Head of caudate nucleus (tissue), 42 donors: Measurements from ENCODE around the gene TLNRD1.

ENCODE experiments used
- DNase-seq, 42 donors: peaks; one replicate each; pipeline versions ENCODE4 v3.0.0 to v3.0.0-alpha.2; 2020 to 2021; ENCODE audit warnings: mixed read lengths in 7 of 42
- intact Hi-C: fragments of 100-400 bp; cut with DNase I; formaldehyde crosslinking; loops from one replicate; pipeline ENCODE4 v1.15.0; 2022

Gene TLNRD1

DNA sequence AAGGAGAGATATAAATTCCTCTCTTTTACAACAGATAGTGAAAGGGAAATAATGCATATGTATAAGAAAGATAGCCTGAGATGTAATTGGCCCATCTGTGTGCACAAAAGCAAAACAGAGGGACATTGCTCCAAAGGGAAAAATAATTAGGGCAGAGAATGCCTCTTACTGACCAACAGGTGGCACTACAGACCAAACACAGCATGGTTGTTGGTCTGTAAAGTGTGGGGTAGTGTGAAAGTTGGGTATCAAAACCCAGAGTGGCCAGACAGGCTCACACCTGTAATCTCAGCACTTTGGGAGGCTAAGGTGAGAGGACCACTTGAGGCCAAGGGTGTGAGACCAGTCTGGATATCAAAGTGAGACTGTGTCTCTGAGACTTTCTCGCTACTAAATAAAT, 4.5 kb upstream of the TLNRD1 start:
- no peak for DNase-seq
- intact Hi-C loops: loop anchor here (5.0 to 10.0 kb wide), 2 partner anchors 101 to 269 kb away; no protein-coding TSS in a partner anchor

DNA sequence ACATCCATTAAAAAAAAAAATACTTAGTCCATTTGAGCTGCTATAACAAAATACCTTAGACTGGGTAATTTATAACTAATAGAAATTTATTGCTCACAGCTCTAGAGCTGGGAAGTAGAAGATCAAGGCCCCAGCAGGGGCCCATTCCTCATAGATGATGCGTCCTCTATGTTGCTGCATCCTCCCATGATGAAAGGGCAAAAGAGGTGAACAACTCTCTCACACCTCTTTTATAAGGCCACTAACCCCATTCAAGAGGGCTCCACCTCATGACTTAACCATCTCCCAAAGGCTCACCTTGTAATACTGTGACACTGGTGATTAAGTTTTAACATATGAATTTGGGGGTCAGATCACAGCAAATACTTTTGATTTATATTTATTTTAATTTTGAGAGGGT, 3.0 kb upstream of the TLNRD1 start:
- intact Hi-C loops: loop anchor here (5.0 to 10.0 kb wide), 2 partner anchors 100 to 267 kb away; no protein-coding TSS in a partner anchor

DNA sequence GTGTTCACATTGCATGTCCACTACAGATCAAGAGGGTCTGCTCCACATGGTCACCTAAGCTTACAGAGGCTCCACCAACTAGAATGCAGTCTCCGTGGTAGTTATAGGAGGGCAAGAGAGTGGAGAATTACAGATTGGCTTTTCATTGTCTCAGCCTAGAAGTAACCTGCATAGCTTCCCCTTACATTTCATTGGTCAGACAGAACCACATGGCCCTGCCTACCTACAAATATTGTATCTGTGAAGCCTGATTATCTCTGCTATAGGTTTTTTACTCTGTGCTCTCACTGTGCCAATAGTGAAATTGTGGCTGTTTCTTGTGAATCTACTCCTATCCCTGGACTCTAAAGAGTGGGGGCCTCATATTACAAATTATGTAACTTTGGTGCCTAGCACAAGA, 2.5 kb upstream of the TLNRD1 start:
- DNase-seq: no peak
- intact Hi-C loops: loop anchor here (5.0 to 10.0 kb wide), 2 partner anchors 99 to 267 kb away; no protein-coding TSS in a partner anchor

More for the DNA sequence above, 3.0 kb upstream of the TLNRD1 start:
- DNase-seq: no peak

DNA sequence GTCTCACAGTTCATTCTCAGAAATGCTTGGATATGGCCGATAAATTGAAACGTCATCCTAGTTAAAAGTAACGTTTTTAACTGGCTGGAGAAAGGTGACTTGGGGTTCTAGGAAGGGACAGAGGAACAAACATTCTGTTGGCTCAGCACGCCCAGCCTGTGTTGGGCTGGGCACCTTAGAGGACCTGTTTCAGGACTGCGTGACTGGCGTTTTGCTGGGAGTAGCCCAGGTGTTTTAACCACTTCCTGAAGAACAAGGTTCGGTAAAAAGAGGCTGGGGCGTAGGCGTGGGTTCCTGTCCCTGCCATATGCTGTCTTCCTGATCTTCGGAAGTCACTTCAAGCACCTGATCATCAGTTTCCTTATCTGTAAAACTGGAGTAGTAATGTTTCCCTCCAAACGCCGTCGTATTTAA, 1.1 kb upstream of the TLNRD1 start:
- intact Hi-C loops: loop anchor here (5.0 to 10.0 kb wide), 3 partner anchors 55 to 265 kb away; no protein-coding TSS in a partner anchor
- no peak for DNase-seq

DNA sequence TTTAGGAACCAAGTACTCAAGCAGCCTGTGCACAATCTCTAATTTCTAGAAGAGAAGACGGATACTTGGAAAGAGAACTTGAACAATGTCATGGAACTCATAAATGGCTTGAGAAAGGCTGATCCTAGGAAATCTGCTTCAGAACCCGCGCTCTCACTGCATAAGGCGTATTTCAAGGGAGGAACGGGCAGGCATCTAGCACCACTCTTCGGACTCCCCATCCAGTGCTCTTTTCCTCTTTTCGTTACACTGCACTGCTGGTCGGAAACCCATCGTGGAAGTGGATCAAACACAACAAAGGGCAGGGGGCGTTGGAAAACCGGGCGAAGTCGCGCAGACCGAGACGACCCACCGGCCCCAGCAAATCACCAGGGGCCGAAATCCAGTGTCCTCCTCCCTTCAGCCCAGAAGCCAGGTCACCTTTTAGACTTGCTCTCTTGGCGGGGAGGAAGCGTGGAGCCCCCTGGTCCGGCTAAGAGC, 539 bp upstream of the TLNRD1 start:
- intact Hi-C loops: loop anchor here (10.0 kb wide), 1 partner anchor 55 kb away; no protein-coding TSS in a partner anchor
- DNase-seq: peak in 13 of 42 donors; percentile 22 to 65 (median 39)

DNA sequence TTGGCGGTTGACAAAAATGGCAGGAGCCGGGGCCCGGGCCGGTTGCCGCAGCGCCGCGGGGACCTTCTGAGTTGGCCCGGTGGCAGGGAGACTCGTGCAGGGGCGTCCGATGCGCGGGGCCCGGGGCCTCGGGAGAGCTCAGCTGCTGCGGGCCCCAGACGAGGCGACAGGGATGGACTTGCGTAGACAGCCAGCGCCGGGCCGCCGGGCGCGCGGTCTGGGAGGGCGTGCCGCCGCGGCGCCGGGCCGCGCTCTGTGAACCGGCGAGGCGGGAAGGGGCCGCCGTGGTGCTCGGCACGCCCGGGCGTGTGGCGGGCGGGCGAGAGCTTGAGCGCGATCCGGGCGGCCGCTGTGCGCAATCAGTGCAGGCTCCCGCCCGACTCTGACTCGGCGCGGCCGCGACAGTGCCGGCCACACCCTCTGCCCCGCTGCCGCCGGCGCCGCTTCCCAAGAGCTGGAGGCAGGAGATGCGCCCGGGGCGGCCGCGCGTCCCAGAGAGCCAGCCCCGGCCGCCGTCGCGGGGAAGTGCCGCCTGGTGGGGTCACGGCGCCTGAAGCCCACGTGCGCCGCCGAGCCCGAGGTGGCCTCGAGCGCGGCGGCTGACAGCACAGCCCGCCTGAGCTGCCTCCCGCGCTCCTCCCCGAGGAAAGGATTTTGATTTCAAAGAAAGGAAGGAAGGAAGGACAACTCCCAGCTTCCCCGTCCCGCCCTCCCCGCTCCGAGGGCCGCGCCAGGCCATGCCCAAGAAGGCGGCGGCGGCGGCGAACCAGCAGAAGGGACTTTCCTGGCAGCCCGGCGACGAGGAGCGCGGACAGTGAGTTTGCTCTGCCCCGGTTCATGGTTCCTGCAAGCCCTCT, 657 bp downstream of the TLNRD1 start:
- intact Hi-C loops: loop anchor here (10.0 kb wide), 1 partner anchor 53 kb away; no protein-coding TSS in a partner anchor
- peak in 37 of 42 donors; percentile 27 to 75 (median 52) for DNase-seq

DNA sequence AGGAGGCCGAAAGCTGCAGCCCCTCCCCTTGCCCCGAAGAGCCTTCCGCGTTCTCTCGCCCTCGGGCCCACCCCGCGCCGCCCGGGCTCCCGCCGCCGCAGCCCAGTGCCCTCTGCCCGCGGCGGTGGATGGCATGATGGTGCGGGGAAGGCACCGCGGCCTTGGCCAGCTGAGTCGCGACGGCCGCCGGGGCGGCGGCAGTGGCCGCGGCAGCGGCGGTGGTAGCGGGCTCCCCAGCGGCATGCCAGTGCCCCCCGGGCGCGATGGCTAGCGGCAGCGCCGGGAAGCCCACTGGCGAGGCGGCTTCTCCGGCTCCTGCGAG, 1.2 kb downstream of the TLNRD1 start:
- DNase-seq: no peak
- intact Hi-C loops: loop anchor here (10.0 kb wide), 1 partner anchor 53 kb away; no protein-coding TSS in a partner anchor

DNA sequence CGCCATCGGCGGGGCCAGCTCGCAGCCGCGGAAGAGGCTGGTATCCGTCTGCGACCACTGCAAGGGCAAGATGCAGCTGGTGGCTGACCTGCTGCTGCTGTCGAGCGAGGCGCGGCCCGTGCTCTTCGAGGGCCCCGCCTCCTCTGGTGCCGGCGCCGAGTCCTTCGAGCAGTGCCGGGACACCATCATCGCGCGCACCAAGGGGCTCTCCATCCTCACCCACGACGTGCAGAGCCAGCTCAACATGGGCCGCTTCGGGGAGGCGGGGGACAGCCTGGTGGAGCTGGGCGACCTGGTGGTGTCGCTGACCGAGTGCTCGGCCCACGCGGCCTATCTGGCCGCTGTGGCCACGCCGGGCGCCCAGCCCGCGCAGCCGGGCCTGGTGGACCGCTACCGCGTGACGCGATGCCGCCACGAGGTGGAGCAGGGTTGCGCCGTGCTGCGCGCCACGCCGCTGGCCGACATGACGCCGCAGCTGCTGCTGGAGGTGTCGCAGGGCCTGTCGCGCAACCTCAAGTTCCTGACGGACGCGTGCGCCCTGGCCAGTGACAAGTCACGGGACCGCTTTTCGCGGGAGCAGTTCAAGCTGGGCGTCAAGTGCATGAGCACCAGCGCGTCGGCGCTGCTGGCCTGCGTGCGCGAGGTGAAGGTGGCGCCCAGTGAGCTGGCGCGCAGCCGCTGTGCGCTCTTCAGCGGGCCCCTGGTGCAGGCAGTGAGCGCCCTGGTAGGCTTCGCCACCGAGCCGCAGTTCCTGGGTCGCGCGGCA, 1.8 kb downstream of the TLNRD1 start:
- DNase-seq: no peak
- intact Hi-C loops: loop anchor here (10.0 kb wide), 1 partner anchor 52 kb away; no protein-coding TSS in a partner anchor

DNA sequence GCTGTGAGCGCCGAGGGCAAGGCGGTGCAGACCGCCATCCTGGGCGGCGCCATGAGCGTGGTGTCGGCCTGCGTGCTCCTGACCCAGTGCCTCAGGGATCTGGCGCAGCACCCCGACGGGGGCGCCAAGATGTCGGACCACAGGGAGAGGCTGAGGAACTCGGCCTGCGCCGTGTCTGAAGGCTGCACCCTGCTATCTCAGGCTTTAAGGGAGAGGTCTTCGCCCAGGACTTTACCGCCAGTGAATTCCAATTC, 2.3 kb downstream of the TLNRD1 start:
- intact Hi-C loops: loop anchor here (10.0 kb wide), 1 partner anchor 52 kb away; no protein-coding TSS in a partner anchor
- no peak for DNase-seq

DNA sequence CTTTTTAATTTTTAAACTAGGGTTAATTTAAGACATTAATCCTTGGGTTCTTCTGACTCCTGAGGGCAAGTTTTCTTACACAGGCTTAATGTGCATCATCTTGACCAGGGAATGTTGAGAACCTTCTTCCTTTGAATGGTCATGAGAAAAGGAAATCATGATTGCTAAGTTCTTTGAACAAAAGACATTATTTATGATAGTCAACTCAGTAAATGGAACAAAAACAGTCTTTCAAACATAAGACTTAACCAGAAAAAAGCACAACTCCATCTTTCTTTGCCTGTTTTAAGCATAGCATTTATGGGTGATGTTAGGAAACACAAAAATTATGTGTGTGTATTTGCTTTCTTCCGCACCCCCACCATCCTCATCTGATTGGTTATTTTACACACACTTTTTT, 5.4 kb downstream of the TLNRD1 start:
- intact Hi-C loops: loop anchor here (10.0 kb wide), 1 partner anchor 49 kb away; no protein-coding TSS in a partner anchor
- no peak for DNase-seq

DNA sequence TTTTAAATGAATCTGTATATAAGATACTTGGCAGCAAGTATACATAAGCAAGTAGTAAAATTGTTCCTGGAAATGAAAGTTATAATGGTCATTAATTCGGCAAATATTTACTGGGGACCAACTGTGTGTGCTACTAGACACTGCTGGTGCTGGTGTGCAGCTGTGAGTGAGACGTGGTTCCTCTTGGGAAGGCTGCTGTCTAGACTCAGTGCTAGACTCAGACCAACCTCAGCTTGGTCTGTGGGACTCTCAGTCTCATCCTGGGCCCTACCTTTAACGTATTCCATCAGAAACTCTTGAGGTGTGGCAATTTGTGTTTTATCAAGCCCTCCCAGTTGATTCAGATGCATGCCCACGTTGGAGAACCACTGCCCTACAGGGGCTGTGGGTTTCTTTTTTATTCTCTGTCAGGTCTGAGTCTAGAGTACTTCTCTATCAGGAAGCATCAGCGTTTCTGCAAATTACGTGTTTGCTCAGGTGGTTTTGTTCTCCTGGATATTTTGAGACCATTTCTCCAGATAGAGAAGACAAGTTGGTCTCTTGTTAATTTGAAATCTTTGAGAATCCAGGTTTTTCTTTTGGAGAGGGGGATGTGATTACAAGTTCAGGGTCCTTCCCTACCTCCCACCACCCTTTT, 6.8 kb downstream of the TLNRD1 start:
- DNase-seq: no peak
- intact Hi-C loops: loop anchor here (10.0 kb wide), 1 partner anchor 47 kb away; no protein-coding TSS in a partner anchor

DNA sequence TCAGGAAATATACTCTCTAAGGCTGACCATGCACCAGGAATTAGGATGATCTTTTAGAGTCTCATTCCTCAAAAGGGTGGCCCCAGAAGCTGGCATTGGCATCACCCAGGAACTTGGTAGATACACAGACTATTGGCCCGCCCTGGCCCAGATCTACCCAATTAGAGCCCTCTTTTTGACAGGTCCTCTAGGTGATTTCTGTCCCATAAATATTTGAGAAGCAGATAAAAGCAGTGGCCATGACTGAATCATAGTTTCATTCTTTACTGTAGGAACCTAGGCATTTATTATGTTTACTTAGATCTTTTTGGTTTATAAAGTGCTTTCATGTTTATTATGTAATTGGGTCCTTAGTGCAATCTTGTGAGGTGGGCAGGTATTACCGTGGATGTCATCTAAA, 7.6 kb downstream of the TLNRD1 start:
- DNase-seq: no peak
- intact Hi-C loops: loop anchor here (10.0 kb wide), 1 partner anchor 46 kb away; no protein-coding TSS in a partner anchor

DNA sequence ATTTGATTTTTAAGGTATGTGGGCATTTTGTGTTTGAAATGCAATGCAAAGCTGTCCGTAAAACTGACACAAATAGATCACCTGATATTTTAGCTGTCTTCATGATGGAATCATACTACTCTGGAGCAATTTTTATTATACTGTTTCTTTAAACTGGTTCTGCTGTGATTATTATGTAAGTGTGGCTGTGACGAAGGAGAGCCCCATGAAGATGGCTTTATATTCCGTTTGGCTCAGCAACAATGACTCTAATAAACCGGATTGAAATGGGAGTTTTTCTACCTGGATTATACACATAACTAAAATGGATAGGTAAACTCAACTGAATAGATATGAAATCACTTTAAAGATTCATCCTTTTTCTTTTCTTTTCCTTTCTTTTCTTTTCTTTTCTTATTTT, 9.4 kb downstream of the TLNRD1 start:
- intact Hi-C loops: no loop called here

DNA sequence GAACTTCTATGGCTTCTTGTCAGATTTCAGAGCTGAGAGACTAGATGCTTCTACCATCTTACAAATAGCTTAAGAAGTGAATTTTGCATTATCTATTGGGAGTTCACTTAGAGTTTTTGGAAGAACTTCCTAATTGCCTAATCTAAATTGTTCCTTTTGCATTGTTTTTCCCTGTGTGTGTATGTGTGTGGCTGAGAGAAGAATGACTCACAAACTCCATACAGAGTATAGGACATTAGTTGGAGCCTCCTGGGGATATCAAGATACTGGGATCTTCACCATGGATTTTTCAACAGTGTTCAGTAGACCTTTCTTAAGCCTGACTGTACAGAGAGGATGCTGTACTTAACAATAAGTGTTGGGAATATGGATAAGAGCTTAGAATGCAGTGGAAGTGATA, 10.9 kb downstream of the TLNRD1 start:
- DNase-seq: no peak
- intact Hi-C loops: no loop called here

More for the DNA sequence above, 9.4 kb downstream of the TLNRD1 start:
- no peak for DNase-seq

DNA sequence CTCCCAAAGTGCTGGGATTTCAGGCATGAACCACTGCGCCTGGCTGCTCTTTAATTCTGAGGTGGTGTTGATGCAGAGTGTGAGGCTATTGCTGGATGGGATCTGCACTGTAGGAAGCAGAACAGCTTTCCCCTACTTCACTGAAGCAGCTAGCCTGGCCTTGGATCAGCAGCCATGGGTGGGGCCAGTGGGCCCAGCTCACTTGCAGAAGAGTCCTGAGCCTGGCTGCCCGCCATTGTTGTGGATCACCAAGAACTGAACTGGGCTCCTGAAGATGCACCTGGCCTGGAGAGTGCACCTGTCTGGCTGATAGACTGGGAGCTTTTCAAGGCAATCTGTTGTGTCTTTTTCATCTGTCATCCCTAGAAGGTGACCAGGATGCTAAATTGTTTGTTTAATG, 11.9 kb downstream of the TLNRD1 start:
- no peak for DNase-seq
- intact Hi-C loops: no loop called here

DNA sequence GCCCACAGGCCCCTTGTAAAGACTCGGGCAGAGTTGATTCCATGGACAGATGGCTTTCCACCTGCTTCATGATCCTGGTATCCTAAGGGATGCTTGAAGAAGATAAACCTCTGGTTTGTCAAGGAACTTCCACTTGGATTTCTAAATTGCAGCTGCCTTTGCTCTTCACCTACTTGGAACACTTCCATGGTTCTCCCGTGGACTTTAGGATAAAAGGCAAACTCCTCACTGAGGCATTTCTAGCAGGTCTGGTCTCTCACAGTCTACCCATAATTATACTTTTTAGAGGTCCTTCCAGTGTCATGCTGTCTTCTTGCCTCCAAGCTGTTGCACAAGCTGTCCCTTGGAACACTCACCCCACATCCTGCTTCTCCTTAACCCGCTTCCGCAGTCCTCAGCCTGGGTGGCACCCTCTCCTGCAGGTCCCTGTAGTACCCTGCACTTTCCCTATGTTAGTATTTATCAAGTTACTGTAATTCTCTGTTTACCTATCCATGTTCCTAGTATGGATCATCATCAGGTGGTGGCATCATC, 12.7 kb downstream of the TLNRD1 start:
- intact Hi-C loops: no loop called here
- no peak for DNase-seq

DNA sequence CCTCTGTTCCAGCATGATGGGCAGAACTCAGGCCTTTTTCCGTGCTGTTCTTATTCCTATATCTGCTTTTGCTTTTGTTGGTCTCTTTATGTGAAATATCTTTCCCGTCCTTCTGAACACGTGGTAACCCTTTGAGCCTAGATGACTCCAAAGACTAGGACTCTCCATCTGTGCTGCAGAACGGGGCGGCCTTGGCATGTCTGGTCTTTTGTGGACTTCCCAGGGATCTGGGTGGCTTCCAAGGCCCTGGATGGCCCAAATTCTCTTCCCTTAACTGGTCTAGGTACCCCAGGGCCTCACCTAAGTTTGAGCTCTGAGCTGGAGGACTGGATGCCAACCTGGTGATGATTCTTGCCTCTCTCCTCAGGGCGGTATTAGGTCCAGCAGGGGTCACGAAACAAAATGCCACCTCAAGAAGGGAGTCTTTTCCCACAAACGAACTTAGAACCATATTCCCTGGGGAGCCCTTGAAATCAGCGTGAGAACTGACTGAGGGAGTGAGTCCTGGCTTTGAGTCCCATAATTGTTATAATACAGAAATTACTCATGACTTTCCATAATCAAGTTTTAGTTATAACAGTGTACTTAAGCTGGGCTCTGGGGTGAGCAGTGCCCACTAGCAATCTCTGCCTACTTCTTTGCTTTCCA, 13.8 kb downstream of the TLNRD1 start:
- DNase-seq: no peak
- intact Hi-C loops: no loop called here
